GM21717 (cell line): ENCODE measurements around the gene ITGB1.

Experiments used
- ATAC-seq: cut with Tn5 transposase; IDR thresholded peaks from one replicate; pipeline ENCODE4 v1.9.1; 2021; ENCODE audit warnings: mild to moderate bottlenecking, moderate library complexity; ENCODE audit not compliant: unreplicated experiment

Gene ITGB1

DNA sequence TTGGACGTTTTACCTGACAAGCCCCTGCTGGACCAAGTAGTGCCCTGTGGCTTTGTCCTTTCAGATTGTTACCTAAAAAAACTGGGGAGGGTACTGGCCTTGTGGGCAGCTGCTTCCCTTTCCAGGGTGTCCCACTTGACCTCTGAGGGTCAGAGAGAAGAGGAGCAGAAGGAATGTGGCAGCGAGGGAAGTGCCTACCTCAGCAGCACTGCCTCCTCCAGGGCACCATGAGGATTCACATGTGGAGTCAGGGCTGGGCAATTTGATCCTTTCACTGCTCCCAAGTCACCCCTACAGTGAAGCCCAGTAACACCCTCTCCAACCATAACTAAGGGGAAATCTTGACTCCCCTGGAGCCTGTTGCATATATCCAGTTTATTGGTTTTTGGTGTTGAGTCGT lies 64.6 kb downstream of the ITGB1 start:
- ATAC-seq: no peak

DNA sequence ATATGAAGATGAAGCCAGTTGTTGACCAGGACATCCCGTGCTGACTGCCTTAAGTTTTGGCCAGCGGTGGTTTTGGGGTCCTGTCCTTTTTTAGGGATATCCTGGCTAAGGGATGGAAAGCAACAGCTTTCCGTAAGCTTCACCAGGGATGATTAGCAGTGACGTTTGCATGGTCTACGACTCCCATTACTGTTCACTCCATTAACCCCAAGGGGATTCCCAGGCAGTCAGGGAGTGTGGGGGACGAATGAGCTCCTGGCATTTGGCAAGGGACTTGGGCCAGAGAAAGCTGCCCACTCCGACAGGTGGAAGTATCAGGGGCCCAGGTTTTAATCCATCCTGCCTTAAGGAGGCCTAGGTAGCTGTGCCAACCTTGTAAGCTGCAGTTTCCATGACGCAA lies 66.8 kb downstream of the ITGB1 start:
- no peak for ATAC-seq

DNA sequence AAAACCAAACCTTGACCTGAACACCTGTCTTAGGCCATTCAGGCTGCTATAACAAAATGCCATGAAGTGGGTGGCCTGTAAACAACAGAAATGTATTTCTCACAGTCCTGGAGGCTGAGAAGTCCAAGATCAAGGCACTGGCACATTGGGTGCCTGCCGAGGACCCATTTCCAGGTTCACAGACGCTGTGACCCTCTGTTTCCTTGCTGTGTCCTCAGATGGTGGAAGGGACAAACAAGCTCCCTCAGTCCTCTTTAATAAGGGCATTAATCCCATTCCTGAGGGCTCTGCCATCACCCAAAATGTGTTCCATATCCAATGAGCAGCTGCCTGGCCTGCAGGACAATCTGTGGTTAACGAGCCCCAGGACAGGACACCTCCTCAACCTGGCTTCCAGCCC lies 67.6 kb downstream of the ITGB1 start:
- ATAC-seq: no peak

DNA sequence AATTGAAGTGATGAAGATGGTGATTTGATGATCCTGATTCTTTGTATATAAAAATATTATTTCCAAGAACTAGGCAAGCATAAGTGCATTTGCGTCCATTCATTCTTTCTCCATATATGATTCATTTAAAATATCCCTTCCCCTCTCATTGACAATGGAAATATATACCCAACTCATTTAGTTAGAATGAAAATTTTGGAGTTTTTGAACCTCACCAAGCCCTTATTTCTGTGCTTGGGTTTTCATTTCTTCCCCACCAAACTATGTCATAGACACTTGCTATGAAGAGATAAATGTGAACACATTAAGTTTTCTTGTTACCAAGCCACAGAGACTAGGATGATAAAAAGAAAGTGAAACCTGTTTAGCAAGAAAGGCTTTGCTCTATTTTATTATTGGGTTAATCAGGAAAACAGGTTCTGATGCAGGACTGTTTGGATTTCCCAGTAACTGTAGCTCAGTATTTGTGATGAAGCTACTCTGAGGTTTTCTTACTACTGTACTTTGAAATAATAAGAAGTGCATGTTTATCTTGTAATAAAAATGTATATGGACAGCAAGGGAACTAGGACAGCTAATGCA lies 68.3 kb downstream of the ITGB1 start:
- no peak for ATAC-seq

DNA sequence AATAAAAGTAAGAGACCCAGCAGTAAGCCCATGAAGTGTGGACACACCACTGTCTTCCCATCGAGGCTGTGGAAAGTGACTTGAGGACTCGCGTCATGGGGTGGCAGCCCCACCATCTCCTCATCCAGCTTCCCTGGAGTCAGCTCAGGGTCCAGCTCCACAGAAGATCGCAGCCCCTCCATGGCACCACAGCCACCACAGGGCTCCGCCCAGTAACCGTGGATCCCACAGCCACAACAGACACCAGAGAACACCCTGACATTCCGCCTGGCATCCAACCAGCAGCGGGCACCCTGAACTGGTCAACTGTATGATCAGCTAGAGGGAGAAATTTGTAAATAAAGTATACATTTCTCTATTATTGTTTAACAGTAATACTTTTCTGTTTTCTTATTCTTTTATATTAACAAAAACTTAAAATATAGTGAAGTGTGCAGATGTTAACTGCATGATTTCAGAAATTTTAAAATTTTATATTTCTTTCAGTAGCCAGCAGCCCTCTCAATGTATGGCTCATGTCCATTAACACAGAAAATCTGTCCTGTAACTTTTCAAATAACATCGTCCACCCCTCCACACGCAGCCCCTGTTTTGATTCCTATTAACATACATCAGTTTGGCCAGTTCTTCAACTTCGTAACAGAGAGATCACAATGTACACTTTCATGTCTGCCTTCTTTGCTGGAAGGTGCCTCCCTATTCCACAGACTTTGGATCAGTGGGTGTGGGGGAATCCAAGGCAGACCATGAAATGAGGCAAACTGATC lies 69.7 kb downstream of the ITGB1 start:
- ATAC-seq: no peak

DNA sequence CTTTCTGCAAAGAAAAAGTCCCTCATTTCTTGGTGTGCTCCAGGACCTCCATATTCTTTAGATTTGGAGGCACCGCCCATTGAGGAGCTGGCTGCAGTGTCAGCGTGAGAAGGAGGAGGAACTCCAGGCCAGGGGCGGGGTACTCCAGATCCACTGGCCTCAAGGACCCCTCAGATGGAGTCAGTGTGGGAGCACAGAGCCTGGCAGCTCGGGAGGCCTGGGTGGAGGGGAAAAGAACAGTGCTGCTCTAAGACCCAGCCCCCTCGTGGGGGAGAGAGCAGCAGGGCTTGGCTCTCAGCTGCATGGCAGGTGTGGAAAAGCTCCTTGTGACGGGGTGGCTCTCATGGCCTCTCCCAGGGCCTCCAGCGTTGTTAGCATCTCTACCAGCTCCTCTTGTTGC lies 70.5 kb downstream of the ITGB1 start:
- no peak for ATAC-seq

DNA sequence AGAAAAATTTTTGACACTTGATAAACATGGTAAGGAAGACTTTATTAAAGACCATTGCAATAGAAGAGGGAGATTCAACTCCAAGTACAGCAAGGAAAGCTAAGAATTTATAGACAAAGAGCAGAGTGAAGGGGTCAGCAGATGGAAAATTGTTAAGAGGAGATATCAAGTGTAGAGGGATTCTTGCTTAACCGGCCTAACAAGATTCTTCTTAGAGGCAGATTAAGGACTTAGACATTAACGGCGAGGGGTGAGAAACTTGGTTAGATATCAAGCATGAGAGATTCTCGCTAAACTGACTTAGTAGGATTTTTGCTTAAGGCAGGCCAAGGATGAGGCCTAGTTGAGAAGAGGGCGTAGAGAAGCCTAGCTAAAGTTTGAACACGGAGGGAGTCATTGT lies 76.0 kb downstream of the ITGB1 start:
- no peak for ATAC-seq

DNA sequence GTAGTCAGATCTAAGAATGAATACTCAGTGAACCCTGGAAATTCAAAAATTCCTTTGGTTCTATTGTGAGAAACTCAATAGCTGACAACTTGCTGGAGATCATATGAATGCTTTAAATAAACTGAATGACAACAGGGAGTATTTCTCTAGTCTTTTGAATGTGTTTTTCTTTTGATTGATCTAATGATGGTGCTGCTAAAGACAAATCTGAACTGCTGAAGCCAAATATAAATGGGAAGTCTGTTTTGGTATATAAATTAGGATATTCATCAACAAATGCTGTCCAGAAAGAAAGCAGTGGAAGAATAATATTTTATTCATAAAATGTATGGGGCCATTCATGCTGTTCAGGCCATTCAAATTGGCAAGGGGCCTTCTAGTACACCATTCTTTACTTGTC lies 79.4 kb downstream of the ITGB1 start:
- no peak for ATAC-seq

DNA sequence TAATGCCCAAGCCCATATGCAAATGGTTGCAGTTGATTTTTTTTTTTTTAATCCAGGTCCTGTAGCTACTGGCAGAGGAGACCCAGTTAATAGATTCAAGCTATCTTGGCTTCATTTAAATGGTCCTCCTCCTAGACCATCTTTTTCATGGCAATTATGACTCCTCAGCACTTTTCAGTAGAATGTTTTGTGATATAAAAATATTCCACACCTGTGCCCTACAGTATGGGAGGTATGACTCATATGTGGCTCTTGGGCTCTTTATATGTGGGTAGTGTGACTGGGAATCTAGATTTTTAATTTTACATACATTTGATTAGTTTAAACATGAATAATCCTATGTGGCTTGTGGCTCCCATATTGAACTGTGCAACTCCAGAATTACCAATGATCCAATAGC lies 80.1 kb downstream of the ITGB1 start:
- ATAC-seq: no peak

DNA sequence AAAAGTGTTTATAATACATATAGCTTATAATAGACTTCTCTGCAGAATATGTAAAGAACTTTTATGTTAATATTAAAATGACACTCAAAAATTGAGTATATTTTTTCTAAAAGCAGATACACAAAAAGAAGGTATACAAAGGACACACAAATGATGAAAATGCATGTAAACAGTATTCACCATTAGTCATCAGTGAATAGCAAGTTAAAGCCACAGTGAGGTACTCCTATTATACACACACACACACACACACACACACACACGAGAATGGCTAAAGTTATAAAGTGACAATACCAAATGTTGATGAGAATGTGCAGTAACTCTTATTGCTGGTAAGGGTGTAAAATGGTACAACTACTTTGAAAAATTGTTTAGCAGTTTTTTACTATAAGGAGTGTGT lies 92.9 kb downstream of the ITGB1 start:
- ATAC-seq: no peak

DNA sequence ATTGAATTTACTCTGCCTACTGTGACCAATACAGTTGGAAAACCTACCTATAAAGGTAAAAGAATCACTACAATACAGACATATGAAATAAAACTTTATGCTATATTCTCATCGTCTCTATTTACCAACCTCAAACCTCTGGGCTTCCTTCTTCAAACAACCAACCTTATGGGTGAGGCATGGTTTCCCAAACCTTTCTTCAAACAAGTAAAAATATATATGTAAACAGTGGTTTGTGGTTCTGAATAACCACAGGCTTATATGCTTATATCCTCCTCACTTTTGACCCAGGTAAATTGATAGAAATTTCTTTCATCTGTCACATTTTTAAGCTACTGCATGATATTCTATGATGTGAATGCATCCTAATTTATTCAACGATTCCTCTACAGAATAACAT lies 103.6 kb downstream of the ITGB1 start:
- no peak for ATAC-seq

DNA sequence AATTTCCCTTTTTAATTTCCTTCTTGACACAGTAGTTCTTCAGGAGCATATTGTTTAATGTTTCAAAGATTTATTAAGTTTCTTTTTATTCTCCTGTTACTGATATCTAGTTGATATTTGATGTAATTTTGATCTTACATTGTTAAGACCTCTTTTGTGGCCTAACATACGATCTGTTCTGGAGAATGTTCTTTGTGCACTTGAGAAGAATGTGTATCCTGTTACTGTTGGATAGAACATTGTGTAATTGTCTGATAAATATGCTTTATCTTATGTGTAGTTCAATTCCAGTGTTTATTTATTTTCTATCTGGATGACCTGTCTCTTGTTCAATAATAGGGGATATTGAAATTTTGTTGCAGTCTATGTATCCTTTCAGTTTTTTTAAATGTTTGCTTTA lies 106.7 kb downstream of the ITGB1 start:
- no peak for ATAC-seq
